ENCODE measurements around the gene NDUFB8.
A peak's percentile ranks its signal among the peaks of the same experiment; 100 is the strongest.

NDUFB8 gene

DNA sequence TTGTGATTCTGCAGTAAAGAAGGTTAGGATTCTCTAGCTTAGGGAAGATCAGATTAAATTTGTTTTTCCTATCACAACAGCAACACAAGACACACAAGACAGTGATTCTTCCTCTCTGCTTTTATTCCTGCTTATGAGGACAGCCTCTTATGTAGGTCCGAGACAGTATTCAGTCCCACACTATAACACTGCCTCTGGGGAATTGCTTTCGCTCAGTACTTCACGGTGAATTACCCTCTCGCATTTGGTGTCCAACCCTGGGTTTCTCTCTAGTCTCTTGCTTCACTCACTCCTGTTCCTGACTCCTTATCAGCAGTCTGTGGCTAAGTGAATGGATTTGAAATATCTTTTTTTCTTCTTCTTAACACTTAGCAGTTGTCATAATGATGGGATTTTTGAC is 7.8 kb upstream of the NDUFB8 start:
- DNase-seq (ENCODE audit: low spot score), result no peak

DNA sequence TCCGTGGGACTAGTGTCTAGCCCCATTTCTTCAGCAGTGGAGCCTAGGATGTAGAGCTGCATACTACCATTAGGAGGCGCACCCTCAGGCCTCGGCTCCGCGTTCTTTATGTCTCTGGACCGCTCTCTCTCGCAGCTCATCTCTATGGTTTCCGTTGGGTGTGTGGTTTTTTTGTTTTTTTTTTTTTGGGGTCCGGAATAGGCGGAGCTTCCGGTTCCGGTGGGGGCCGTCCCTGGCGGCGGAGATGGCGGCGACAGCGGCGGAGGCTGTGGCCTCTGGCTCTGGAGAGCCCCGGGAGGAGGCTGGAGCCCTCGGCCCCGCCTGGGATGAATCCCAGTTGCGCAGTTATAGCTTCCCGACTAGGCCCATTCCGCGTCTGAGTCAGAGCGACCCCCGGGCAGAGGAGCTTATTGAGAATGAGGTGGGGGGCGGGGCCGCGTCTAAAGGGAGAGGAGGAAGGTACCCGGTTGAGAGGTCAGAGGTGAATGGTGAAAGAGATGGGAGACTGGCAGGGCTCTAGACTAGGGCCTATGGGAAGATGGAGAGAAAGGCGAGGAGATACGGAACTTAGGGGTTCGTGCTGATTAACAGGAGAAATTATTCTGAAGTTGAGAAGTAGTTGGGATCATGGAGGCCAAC is 6.2 kb upstream of the NDUFB8 start, which contains the start of gene HIF1AN:
Gene HIF1AN (plus strand): TSS at position 229 of the 639 bp plus-strand sequence. CDS start 16 bp downstream, at position 245.
- peak; percentile 94 for DNase-seq (ENCODE audit: low spot score)

DNA sequence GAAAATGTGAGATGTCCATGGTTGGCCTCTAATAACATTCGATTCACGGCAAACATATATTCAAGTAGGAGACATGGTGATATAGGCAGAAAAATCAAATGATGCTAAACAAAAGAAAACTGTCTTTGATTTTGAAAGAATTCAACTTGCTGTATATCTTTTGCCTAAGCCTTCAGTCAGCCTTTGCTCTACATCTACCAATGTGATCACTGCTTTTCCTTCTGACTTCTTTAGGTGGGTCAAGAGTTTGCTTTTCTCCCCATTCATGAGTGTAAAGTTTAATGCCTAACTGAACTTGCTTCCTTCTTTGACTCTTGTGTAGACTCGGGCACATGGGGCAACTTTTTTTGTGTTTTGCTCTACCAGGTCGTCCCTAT is 5.7 kb upstream of the NDUFB8 start:
- DNase-seq (ENCODE audit: low spot score), result no peak

DNA sequence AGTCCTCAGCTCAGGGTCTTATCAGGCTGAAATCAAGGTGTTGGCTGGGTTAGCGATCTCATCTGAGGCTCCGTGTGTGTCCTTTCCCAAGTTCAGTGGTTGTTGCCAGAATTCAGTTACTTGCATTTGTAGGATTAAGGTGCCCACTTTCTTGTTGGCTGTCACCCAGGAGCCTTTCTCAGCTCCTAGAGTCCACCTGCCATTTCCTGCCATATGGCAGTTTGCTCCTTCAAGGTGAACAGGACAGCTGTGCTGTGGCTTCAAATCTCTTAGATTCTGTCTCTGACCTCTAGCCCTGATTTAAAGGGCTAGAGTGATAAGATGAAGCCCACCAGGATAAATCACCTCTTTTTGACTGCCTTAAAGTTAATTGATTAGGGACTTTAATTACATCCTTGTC is 5.1 kb upstream of the NDUFB8 start:
- no peak for DNase-seq (ENCODE audit: low spot score)

DNA sequence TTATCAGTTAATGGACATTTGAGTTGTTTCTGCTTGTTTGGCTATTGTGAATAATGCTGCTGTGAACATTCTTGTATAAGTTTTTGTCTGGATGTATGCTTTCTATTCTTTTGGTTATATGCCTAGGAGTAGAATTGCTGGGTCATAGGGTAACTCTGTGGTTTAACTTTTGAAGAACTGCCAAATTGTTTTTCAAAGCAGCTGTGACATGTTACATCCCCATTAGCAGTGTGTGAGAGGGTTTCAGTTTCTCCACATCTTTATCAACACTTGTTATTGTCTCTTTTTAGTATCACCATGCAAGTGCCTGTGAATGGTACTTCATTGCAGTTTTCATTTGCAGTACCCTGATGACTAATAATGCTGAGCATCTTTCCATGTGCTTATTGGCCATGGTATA is 2.1 kb upstream of the NDUFB8 start:
- DNase-seq (ENCODE audit: low spot score), result no peak

DNA sequence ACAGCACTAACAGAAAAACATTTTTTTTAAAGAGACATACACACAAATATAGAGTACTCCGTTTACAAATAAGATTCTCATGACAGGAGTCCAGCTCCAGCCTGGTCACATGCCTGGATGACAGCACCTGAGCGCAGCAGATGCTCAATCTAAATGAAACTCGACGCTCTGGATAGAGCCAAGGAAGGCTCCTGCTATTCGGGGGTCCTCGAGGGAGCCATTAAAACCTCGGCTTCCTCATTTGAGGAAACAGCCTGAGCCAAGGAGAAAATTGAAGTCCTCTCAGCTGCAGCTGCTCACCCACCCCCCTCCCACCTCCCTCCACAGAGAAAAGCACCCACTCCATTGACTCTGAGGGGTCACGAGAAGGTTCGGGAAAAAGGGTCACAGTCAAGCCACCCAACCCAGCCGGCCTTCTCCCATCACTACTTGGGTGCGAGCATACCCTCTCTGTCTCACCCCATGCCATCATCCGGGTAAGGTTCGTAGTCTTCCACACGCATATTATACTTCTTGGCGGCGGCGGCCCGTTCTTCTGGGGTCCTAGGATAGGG is 673 bp downstream of the NDUFB8 start:
- no peak for DNase-seq (ENCODE audit: low spot score)

DNA sequence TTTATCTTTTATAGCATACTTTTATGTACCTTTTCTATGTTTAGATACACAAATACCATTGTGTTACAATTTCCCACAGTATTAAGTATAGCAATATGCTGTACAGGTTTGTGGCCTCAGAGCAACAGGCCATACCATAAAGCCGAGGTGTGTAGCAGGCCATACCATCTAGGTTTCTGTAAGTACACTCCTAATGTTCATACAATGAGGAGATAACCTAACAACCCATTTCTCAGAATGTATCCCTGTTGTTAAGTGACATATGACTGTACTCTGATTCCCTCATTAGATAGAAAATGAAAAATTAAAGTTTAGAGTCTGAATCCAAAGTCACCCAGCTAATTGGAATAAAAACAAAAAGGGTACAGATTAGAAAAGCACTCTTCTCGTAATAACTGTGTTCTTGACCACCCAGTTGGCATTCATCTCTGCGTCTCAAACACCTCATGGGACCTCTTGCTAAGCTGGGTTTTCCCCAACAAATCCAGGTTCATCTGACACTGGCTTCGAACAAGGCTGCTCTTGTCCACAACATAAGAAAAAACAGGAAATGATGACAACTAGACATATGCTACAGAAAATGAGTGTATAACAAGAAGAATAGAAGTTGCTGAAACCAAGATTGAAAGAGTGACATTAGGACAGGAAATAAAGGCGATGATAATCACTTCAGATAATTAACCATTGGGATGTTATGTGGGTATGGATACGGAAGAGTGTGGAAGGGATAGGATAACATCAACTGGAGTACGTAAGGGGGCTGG is 1.4 kb downstream of the NDUFB8 start:
- no peak for DNase-seq (ENCODE audit: low spot score)

DNA sequence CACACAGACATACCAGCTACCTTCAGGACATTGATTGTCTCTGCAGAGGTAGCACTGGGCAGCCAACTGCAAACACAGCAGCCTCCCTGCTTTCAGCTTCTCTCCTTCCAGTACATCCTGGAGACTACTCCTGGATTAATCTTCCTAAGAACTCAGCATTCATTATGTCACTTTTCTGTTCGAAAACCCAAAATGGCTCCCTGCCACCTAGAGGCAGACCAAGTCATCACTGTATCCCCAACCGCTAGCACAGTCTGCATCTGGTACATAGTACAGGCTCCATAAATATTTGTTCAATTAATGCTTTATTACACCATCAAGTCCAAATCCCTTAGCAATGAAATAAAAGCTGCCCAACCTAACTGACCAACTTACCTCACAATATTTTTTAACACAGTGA is 5.0 kb downstream of the NDUFB8 start:
- no peak for DNase-seq (ENCODE audit: low spot score)

DNA sequence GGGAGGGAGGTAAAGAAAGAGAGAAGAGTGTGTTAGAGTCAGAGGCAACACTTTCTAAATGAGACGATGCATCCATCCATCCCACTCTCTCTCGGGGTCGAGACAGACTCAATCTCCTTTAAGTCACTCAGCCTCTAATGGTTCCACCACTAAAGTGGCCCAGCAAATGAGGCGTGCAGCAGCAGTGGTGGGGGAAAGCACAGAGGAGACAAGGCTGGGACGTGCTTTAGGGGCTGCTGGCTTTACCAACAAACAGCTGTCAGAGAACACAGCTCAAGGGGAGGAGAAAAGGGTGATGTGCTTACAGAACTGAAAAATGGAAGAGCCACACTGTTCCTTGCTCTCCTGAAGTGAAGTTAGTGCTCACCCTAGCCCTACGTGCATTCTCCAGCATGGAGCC is 5.5 kb downstream of the NDUFB8 start:
- no peak for DNase-seq (ENCODE audit: low spot score)

DNA sequence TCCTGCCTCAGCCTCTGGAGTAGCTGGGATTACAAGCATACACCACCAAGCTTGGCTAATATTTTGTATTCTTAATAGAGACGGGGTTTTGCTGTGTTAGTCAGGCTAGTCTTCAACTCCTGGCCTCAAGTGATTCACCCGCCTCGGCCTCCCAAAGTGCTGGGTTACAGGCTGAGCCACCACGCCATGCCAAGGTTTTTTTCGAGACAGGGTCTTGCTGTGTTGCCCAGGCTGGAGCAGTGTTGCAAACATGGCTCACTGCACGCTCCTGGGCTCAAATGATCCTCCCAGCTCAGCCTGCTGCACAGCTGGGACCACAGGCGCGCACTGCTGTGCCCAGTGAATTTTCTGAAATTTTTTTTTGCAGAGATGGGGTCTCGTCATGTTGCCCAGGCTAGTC is 6.7 kb downstream of the NDUFB8 start:
- DNase-seq (ENCODE audit: low spot score), result no peak

DNA sequence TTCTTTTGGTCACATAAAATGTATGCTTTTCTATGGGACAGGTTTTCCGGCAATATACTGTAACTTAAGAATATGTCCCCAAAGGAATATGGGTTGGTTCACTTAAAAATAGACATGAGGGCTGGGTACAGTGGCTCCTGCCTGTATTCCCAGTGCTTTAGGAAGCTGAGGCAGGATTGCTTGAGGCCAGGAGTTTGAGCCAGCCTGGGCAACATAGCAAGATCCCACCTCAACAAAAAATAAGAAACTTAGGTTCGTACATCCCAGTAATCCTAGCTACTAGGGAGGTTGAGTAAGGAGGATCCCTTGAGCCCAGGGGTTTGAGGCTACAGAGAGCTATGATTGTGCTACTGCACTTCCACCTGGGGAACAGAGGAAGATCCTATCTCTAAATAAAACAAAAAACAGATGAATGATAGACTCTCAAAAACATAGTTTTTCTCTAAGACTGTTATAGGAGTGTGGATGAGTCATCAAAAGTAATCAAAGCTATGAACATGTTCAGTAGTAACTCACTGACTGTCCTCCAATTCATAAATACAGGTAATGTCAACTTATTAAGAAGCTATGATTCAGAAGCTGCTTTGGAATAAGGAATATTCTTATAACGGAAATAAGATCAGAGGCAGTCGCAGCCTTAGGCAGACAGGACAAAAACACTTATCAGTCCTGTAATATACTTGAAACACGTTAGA is 7.4 kb downstream of the NDUFB8 start:
- no peak for DNase-seq (ENCODE audit: low spot score)

DNA sequence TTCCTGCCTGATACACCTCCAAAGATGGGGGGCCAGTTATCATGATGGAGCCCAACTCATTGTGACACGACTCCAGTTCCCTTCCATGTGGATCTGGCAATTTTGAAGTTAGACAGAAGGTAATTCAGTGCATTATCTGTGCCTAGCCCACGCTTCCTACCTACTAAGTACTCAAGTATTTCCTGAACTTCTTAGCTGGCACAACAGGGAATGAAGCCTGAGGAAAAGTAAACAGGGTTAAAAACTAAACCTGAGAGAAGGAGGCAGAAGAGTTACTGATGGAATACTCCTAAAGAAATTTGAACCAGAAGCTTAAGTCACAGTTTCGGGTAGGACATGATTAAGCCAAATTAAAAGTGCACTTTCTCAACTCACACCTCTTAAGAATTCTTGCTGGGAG is 8.9 kb downstream of the NDUFB8 start:
- no peak for DNase-seq (ENCODE audit: low spot score)

DNA sequence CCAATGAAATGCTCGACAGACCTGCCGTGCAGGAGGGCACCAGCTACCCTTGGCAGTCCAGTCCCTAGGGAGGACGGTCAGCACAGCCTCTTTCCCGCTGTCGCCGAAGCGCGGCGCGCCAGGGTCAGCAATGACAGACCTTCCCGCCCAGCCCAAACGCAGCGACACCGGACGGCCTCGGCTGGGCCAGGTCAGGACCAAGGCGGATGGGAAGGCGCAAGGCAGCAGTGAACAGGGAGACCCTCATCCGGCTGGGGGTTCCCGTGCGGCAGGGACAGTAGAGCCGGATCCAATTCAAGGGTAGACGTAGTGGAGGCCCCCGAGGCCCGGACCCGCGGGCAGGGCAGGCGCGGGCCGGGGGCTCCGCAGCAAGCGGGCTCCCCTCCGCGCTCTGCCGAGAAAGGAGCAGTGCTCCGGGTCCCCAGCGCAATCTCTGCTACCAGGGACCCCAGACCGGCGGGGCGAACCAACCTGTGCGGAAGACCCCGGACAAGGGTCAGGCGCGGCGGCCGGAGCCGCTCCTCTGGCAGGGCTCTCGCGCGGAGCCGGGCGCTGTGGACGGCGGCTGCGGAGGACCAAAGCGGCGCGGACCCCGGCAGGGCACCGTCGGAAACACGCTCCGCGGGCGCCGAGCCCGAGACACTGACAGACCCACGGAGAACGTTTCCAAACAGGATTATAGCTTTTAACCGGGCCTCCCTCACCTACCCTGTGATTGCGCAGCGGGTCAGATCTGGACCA is 10.2 kb downstream of the NDUFB8 start, which contains the start of gene SEC31B:
Gene SEC31B (minus strand): TSS at position 551 of the 741 bp plus-strand sequence. CDS start 2,909 bp downstream, outside the sequence.
- DNase-seq (ENCODE audit: low spot score), result no peak

DNA sequence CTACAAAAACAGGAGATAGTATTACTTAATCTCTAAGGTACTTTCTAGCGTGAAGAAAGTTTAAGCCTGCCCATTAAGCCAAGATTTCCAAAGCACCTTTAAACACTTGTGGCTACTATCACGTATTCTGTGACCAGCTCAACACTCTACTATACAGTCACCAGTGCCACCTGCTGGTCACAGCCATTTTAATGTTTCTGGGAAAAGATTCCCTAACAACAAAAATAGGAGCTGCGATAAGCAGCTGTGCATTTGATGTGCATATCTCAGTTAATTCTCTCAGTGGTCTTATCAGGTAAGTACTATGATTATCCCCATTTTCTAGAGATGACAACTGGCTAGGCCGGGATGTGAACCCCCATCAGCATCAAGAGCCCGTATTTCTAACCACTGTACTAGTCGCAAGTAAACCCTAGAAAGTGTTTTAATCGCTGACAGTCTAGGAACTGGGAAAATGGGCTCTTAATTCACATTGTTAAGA is 10.9 kb downstream of the NDUFB8 start:
- peak; percentile 57 for DNase-seq (ENCODE audit: low spot score)

DNA sequence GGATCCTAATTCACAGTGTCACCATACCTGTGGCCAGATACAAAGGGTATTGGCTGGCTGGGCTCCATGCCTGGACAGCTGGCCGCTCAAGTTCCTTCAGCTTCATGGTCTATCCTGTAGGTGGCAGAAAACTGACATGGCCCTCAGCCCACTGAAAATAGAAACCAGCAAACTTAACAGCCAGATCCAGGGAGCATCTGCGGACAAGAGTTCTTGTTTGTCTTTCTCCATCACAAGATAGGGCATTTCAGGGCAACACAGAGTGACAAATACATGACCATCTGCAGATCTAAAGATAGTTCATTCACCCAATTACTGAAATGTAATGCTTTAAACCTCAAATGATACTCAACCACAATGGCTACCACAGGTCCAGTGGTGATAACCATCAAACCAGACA is 12.8 kb downstream of the NDUFB8 start:
- no peak for DNase-seq (ENCODE audit: low spot score)

DNA sequence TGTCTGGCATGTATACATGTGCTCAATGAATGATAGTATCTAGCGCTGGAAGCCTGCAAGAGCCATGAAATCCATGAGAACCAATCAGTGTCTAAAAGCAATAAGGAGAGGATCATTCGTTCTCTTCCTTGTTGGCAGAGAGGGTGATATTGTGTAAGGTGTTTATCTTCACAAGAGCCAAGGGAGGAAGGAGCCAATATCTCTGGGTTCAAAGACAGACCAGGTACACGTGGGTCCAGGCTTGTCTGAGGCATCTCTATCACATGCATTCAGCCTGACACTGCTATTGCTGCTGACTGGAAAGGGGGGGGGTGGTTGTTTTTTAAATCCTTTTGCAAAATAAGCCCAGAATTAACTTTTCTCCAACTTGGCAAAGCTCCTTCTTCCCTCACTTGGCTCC is 14.1 kb downstream of the NDUFB8 start:
- DNase-seq (ENCODE audit: low spot score), result no peak

DNA sequence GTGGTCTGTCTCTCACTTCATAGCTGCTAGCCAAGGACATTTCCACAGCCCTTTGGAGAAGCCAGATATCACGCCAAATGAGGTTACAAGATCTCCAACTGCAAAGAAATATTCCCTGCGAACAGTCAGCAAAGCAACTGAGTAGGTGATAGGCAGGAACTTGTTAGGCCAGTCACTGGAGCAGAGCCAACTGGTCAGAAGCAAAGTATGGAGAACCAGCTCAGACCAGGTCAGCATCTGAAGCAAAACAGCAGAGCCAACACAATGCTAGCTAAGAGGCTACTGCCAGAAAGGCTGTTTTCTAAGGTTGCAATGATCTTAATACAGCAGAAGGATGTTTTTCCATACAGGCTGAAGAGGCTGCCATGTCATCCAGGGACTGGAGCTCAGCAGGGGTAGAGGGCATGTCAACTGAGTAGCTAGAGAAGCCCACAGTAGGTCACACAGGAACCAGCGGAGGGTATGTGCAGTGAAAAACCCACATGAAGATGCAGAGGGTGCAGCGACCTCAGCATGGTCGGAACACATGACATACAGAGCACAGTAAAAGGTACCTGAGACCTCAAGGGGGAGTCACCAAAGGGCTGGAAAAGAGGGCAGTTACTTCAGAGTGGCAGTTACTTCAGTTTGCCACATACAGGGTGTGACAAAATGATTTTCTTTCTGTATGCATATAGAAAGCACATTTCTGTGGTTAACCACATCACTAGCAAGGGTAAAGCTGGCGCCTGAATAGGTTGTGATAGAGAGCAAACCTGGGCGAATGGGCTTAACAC is 18.9 kb downstream of the NDUFB8 start:
- DNase-seq (ENCODE audit: low spot score), result no peak

DNA sequence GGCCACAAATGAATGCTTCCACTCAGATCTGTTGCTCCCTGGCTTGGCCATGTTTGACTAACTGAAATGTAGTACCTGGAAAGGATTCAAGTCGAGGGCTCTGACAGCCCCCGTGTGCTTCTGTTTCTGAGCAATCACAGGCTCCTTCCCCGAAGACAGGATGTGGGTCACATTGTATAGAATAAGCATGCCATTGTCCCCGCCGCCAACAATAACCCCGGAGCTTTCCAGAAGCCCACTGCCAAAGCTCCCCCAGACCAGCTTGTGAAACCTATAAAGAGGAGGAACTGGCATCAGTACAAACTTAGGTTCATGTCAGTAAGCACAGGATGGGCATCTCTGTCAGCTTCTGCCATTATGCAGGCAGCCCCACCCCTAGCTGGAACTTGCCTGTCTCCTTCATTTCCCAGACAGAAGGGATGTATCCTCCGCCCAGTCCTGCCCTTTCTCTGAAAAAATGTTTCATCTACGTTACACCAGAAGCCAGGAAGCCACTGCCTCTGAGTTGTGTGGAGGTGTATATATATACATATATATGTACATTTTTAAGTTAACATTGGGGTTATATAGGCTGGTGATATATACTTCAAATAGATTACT is 20.3 kb downstream of the NDUFB8 start:
- no peak for DNase-seq (ENCODE audit: low spot score)

DNA sequence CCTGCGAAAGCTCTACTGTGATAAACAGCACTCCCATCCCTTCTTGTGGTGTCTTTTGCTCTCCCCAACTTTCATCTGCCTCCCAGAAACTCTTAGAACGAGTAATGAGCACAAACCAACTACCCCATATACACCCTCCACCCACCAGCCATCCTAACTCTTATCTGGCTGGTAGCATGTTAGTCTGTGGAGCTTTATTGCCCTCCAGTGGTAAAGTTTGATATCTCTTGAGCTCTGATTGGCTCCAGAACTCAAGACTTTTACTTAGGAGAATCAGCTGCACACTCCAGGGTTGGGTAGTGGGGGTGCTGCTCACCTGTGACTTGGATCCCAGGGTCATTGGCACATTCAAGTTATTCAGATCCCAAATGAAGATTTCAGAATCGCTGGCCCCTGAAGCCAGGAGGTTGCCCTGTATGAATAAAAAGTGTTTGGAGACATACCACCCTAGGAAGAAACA is 20.9 kb downstream of the NDUFB8 start:
- DNase-seq (ENCODE audit: low spot score), result peak; percentile 12

DNA sequence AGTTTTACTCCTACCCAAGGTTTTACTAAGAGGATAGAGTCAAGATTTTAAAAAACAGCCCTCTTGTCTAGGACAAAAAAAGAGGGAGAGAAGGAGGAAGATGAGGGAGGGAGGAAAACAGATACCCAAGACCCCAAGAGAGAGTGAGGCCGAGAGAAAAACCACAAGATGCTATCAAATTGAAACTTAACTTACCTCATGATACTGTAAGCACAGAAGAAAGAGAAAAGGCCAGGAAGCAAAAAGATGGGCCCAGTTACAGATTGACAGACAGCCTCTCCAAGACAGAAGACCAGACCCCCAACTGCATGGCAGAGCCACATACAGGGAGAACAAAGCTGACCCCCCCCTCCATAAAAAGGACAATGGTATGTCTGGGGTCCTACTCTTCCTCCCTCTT is 21.4 kb downstream of the NDUFB8 start:
- DNase-seq (ENCODE audit: low spot score), result no peak

DNA sequence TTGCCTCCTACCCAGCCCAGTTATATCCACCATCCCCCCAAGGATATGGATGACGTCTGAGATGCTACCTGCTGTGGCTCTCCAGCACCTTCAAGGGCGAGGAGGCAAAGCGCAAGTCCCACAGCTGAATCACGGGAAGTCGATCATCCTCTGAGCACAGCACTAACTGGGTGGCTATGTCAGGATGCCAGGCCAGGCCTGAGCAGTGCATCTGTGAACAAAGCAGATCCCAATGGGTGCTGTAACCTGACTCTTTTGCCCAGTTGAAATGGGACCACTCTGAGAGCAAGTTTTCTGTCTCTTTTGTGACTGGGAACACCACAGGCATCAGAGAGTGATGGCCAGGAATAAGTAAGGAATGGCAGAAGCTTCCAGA is 22.3 kb downstream of the NDUFB8 start:
- DNase-seq (ENCODE audit: low spot score), result no peak
